GM23338 (cell line): ENCODE data around the gene GPR34. TPM values are rescaled to one million over a fixed set of nuclear protein-coding genes. Genes with fewer than 3 reads are reported as not detected.

ENCODE experiments used
- ATAC-seq: fragments of 200-7000 bp; cut with Tn5 transposase; 3 replicates; pipeline ENCODE4 v1.9.1; 2020
- DNase-seq: peaks from one replicate; pipeline ENCODE4 v3.0.0-alpha.2; 2015; ENCODE audit warnings: low spot score
- H2AFZ ChIP-seq: fragments of 200-600 bp; sonication (generic); 2 replicates; pipeline ENCODE4 v1.8.0; 2016; ENCODE audit warnings: antibody characterized with exemption, mild to moderate bottlenecking, moderate library complexity
- H3F3A ChIP-seq: fragments of 200-600 bp; sonication (generic); replicated peaks from 2 replicates; pipeline ENCODE4 v1.8.0; 2017; ENCODE audit warnings: antibody characterized with exemption, mixed run types, low read depth
- H3K27ac ChIP-seq: fragments of 200-600 bp; sonication (generic); 2 replicates; pipeline ENCODE4 v1.6.1; 2016; ENCODE audit warnings: low read depth
- H3K27me3 ChIP-seq: fragments of 200-600 bp; sonication (generic); 2 replicates; pipeline ENCODE4 v1.8.0; 2016; ENCODE audit warnings: mild to moderate bottlenecking, mixed run types, moderate library complexity; ENCODE audit not compliant: insufficient read depth
- H3K36me3 ChIP-seq: fragments of 200-600 bp; sonication (generic); 2 replicates; pipeline ENCODE4 v1.8.0; 2016; ENCODE audit warnings: mild to moderate bottlenecking; ENCODE audit not compliant: insufficient read depth
- H3K4me1 ChIP-seq: fragments of 200-600 bp; sonication (generic); 2 replicates; pipeline ENCODE4 v1.8.0; 2016; ENCODE audit warnings: mild to moderate bottlenecking, moderate library complexity; ENCODE audit not compliant: insufficient read depth
- H3K4me2 ChIP-seq: fragments of 200-600 bp; sonication (generic); 2 replicates; pipeline ENCODE4 v1.7.1; 2017; ENCODE audit warnings: mixed run types
- H3K4me3 ChIP-seq: fragments of 200-600 bp; sonication (generic); 2 replicates; pipeline ENCODE4 v1.6.1; 2016; ENCODE audit warnings: mixed run types
- H3K79me2 ChIP-seq: fragments of 200-600 bp; sonication (generic); replicated peaks from 2 replicates; pipeline ENCODE4 v1.8.0; 2017; ENCODE audit warnings: mild to moderate bottlenecking; ENCODE audit not compliant: insufficient read depth
- H3K9me2 ChIP-seq: fragments of 200-600 bp; sonication (generic); 2 replicates; pipeline ENCODE4 v1.8.0; 2017; ENCODE audit not compliant: insufficient read depth
- H4K20me1 ChIP-seq: fragments of 200-600 bp; sonication (generic); replicated peaks from 2 replicates; pipeline ENCODE4 v1.8.0; 2017; ENCODE audit warnings: mild to moderate bottlenecking; ENCODE audit not compliant: insufficient read depth
- H3K27ac Mint-ChIP-seq: 2 replicates; pipeline ENCODE4 v1.8.0; 2020; ENCODE audit warnings: inconsistent platforms, mild to moderate bottlenecking, moderate library complexity, mixed read lengths
- H3K27me3 Mint-ChIP-seq: 3 replicates; pipeline ENCODE4 v1.8.0; 2022; ENCODE audit warnings: low read depth, mild to moderate bottlenecking, moderate library complexity, mixed read lengths, inconsistent platforms; ENCODE audit not compliant: insufficient read depth, poor library complexity
- H3K36me3 Mint-ChIP-seq: 3 replicates; pipeline ENCODE4 v1.8.0; 2021; ENCODE audit warnings: low read depth, mild to moderate bottlenecking, inconsistent platforms, moderate library complexity, mixed read lengths
- H3K4me1 Mint-ChIP-seq: 3 replicates; pipeline ENCODE4 v1.8.0; 2020; ENCODE audit warnings: mild to moderate bottlenecking, inconsistent platforms, mixed read lengths
- H3K4me3 Mint-ChIP-seq: 3 replicates; pipeline ENCODE4 v1.8.0; 2021; ENCODE audit warnings: moderate library complexity, mild to moderate bottlenecking, inconsistent platforms, mixed read lengths
- H3K9me3 Mint-ChIP-seq: 3 replicates; pipeline ENCODE4 v1.8.0; 2020; ENCODE audit warnings: moderate library complexity, mild to moderate bottlenecking, inconsistent platforms, mixed read lengths
- CREB1 ChIP-seq: fragments of 250-450 bp; sonication (Bioruptor Pico); IDR thresholded peaks from 2 replicates; pipeline ENCODE4 v1.5.0; 2020; ENCODE audit warnings: low read depth, mild to moderate bottlenecking, moderate library complexity
- CTCF ChIP-seq, 2 experiments: fragments of 200-600 bp in 1 of 2; sonication (generic) in 1 of 2; conservative IDR thresholded peaks; 2 replicates each; pipeline versions ENCODE4 v1.5.1 to v1.6.1; 2016 to 2017; ENCODE audit warnings: antibody characterized with exemption in 2 of 2, low read depth in 2 of 2, mild to moderate bottlenecking in 2 of 2, moderate library complexity in 1 of 2
- ETS1 ChIP-seq: IDR thresholded peaks from 2 replicates; pipeline ENCODE4 v1.6.1; 2016; ENCODE audit warnings: antibody characterized with exemption
- EZH2phosphoT487 ChIP-seq: fragments of 200-600 bp; sonication (generic); IDR thresholded peaks from one replicate; pipeline ENCODE4 v1.8.1; 2018; ENCODE audit warnings: antibody characterized with exemption; ENCODE audit not compliant: unreplicated experiment
- NANOG ChIP-seq: IDR thresholded peaks from 2 replicates; pipeline ENCODE4 v1.6.1; 2016; ENCODE audit warnings: antibody characterized with exemption, borderline replicate concordance
- POLR2AphosphoS5 ChIP-seq: IDR thresholded peaks from 2 replicates; pipeline ENCODE4 v1.6.1; 2016; ENCODE audit warnings: antibody characterized with exemption, low read depth
- STAT1 ChIP-seq: IDR thresholded peaks from one replicate; pipeline ENCODE4 v1.6.1; 2016; ENCODE audit warnings: antibody characterized with exemption; ENCODE audit not compliant: unreplicated experiment
- ZNF331 ChIP-seq: fragments of 250-450 bp; sonication (Bioruptor Pico); IDR thresholded peaks from 2 replicates; pipeline ENCODE4 v1.5.0; 2020; ENCODE audit warnings: low read depth, mild to moderate bottlenecking, moderate library complexity
- ZNF462 ChIP-seq: fragments of 250-450 bp; sonication (Bioruptor Pico); IDR thresholded peaks from 2 replicates; pipeline ENCODE4 v1.5.0; 2020; ENCODE audit warnings: mild to moderate bottlenecking, moderate library complexity
- polyA plus RNA-seq: library from polyadenylated mRNA; unstranded; fragments of >200 nt; fragmentation: Nextera tagmentation; extraction: Ambion mirVana; gene quantifications from 2 replicates; pipeline ENCODE4 v1.2.1, GENCODE V29; 2016
- total RNA-seq: library from RNA; depleted of rRNA; stranded (reverse); fragments of >200 nt; shearing (Covaris generic); gene quantifications from 2 replicates; pipeline ENCODE4 v1.2.3, GENCODE V29; 2014
- TF ChIP-seq, protein P1 (sequence below): IDR thresholded peaks from one replicate; pipeline ENCODE4 v1.6.1; 2018; ENCODE audit warnings: antibody characterized with exemption; ENCODE audit not compliant: unreplicated experiment

GPR34 gene
- total and polyA plus RNA-seq, 2 experiments from 2014 or later, result 0.55 TPM; not detected in 1

DNA sequence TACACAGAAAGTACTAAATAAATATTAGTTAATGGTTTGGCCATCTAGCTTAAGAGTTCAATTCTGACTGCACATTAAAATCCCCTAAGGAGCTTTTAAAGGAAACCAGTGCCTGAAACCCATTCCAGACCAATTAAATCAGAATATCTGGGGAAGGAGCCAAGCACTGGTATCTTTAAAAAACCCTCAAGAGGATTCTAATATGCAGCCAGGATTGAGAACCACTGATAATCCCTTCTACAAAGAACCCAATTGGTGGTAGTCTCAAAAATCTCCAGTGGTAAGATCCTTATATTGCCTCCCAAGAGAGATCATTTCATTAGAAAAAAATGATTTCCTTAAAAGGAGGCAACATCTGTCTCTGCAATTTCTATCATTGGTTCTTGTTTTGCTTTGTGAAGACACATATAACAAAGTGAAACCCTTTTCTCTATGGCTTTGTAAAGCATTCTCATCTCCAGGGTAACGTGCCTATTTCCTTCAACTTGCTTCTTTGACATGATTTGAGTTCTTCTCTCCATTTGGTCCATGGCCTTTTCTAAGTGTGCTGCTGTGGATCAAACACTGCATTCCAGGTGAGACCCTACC, 3.5 kb downstream of the GPR34 start (continued):
- TF ChIP-seq, protein P1, sequence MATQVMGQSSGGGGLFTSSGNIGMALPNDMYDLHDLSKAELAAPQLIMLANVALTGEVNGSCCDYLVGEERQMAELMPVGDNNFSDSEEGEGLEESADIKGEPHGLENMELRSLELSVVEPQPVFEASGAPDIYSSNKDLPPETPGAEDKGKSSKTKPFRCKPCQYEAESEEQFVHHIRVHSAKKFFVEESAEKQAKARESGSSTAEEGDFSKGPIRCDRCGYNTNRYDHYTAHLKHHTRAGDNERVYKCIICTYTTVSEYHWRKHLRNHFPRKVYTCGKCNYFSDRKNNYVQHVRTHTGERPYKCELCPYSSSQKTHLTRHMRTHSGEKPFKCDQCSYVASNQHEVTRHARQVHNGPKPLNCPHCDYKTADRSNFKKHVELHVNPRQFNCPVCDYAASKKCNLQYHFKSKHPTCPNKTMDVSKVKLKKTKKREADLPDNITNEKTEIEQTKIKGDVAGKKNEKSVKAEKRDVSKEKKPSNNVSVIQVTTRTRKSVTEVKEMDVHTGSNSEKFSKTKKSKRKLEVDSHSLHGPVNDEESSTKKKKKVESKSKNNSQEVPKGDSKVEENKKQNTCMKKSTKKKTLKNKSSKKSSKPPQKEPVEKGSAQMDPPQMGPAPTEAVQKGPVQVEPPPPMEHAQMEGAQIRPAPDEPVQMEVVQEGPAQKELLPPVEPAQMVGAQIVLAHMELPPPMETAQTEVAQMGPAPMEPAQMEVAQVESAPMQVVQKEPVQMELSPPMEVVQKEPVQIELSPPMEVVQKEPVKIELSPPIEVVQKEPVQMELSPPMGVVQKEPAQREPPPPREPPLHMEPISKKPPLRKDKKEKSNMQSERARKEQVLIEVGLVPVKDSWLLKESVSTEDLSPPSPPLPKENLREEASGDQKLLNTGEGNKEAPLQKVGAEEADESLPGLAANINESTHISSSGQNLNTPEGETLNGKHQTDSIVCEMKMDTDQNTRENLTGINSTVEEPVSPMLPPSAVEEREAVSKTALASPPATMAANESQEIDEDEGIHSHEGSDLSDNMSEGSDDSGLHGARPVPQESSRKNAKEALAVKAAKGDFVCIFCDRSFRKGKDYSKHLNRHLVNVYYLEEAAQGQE, result no peak

GRCh38 chrX:41693024-41693423, 4.3 kb downstream of the GPR34 start:
- Mint-ChIP-seq H3K36me3 (no peaks in the 10 kb centered on the region), H3K9me3 (no peaks in the 10 kb centered on the region), H3K27ac (no peak overlapping the region), H3K27me3 (no peaks in the 10 kb centered on the region), H3K4me1 (peaks cover 6% of the 10 kb centered on the region; the same call in 2 of the 3 replicates), H3K4me3 (no peak overlapping the region)
- no peaks in the 10 kb centered on the region for H3K36me3 ChIP-seq
- H3K9me2 ChIP-seq, result no peaks in the 10 kb centered on the region
- DNase-seq (no peak), ATAC-seq (no peak)
- no peak overlapping the region for H3K27ac ChIP-seq
- H2AFZ ChIP-seq, result no peak overlapping the region
- H3K4me3 ChIP-seq, result no peak overlapping the region
- H3F3A ChIP-seq, result no peaks in the 10 kb centered on the region
- H3K79me2 ChIP-seq, result no peaks in the 10 kb centered on the region
- no peaks in the 10 kb centered on the region for H3K4me1 ChIP-seq
- H3K27me3 ChIP-seq, result no peaks in the 10 kb centered on the region
- H4K20me1 ChIP-seq, result no peaks in the 10 kb centered on the region
- H3K4me2 ChIP-seq, result no peak overlapping the region
- TF ChIP-seq POLR2AphosphoS5 (no peak), NANOG (no peak), CTCF (conservative IDR thresholded peaks at IDR 0.05; ENCODE audit: low read depth in 2 of 2) (no peak), ZNF331 (CRISPR knock-in tag) (no peak), STAT1 (no peak), ETS1 (no peak), ZNF462 (no peak), EZH2phosphoT487 (no peak), CREB1 (no peak)
